Natural killer cell (primary cell): ENCODE results near the gene SLC18A3. TPM values are rescaled to one million over a fixed set of nuclear protein-coding genes. Genes with fewer than 3 reads are reported as not detected.

Source experiments
- ATAC-seq, 3 donors: fragments of 150-1000 bp in 2 of 3; fragments of 200-7000 bp in 1 of 3; cut with Tn5 transposase; 1 replicate in 1 of 3; 2 replicates in 2 of 3; pipeline ENCODE4 v1.10.0; 2021; ENCODE audit warnings: mild to moderate bottlenecking in 2 of 3, moderate library complexity in 2 of 3
- DNase-seq, 2 donors: peaks; one replicate each; pipeline versions ENCODE4 v3.0.0 to v3.0.0-alpha.2; 2013 to 2021; ENCODE audit warnings: mixed read lengths in 1 of 2
- H3K27ac ChIP-seq: one replicate; pipeline ENCODE4 v1.5.1; 2013; ENCODE audit warnings: mild to moderate bottlenecking, low read length
- H3K27me3 ChIP-seq: one replicate; pipeline ENCODE4 v1.6.1; 2013; ENCODE audit warnings: low read length; ENCODE audit not compliant: control insufficient read depth, insufficient read depth
- H3K36me3 ChIP-seq: one replicate; pipeline ENCODE4 v1.6.1; 2013; ENCODE audit warnings: low read length; ENCODE audit not compliant: control insufficient read depth, insufficient read depth
- H3K4me1 ChIP-seq: one replicate; pipeline ENCODE4 v1.6.1; 2013; ENCODE audit warnings: low read length; ENCODE audit not compliant: control insufficient read depth, insufficient read depth
- H3K4me3 ChIP-seq: one replicate; pipeline ENCODE4 v1.5.1; 2013; ENCODE audit warnings: low read length
- H3K9me3 ChIP-seq: one replicate; pipeline ENCODE4 v1.6.1; 2013; ENCODE audit warnings: low read length; ENCODE audit not compliant: control insufficient read depth, insufficient read depth
- H3K27ac Mint-ChIP-seq, 2 donors: one replicate each; pipeline ENCODE4 v1.8.0; 2022; ENCODE audit warnings: mild to moderate bottlenecking in 2 of 2, mixed read lengths in 2 of 2, moderate library complexity in 1 of 2
- H3K27me3 Mint-ChIP-seq, 2 donors: one replicate each; pipeline ENCODE4 v1.8.0; 2022; ENCODE audit warnings: low read depth in 2 of 2, mixed read lengths in 2 of 2
- H3K36me3 Mint-ChIP-seq: one replicate; pipeline ENCODE4 v1.8.0; 2022; ENCODE audit warnings: mixed read lengths
- H3K4me1 Mint-ChIP-seq, 2 donors: one replicate each; pipeline ENCODE4 v1.8.0; 2022; ENCODE audit warnings: mixed read lengths in 2 of 2
- H3K4me3 Mint-ChIP-seq: one replicate; pipeline ENCODE4 v1.8.0; 2022; ENCODE audit warnings: mild to moderate bottlenecking, moderate library complexity, mixed read lengths
- H3K9me3 Mint-ChIP-seq, 2 donors: one replicate each; pipeline ENCODE4 v1.8.0; 2022; ENCODE audit warnings: mixed read lengths in 2 of 2
- CTCF ChIP-seq: fragments of 200-600 bp; IDR thresholded peaks from one replicate; pipeline ENCODE4 v1.8.0; 2022; ENCODE audit warnings: antibody characterized with exemption
- WGBS: methylation state at CpG from one replicate; pipeline ENCODE4 v1.1.7; 2013; ENCODE audit warnings: missing lambda C conversion rate; ENCODE audit not compliant: insufficient coverage; 5-methylcytosine and 5-hydroxymethylcytosine counted together
- intact Hi-C: fragments of 100-400 bp; cut with micrococcal nuclease; formaldehyde crosslinking; loops from one replicate; pipeline ENCODE4 v1.14.2; 2022
- total RNA-seq, 4 donors: library from RNA; stranded (reverse); fragments of 120-200 nt in 1 of 4; gene quantifications; one replicate each; pipeline versions ENCODE4 v1.2.3 to v1.2.4, GENCODE V29; 2013 to 2022

SLC18A3 gene
- total RNA-seq, 3 donors from 2014 or later (not counting 1 experiment from before 2014, with no cell fraction given) = not detected

GRCh38 chr10:49592726-49593563 is 17.2 kb upstream of the SLC18A3 start:
- H3K4me1 ChIP-seq = no peaks in the 10 kb centered on the region
- H3K4me3 ChIP-seq = no peak overlapping the region
- no peak overlapping the region for H3K27ac ChIP-seq
- Mint-ChIP-seq H3K27me3 (peaks cover 28 to 37% of the 10 kb centered on the region in 2 donors), H3K9me3 (no peaks in the 10 kb centered on the region), H3K36me3 (no peaks in the 10 kb centered on the region), H3K27ac (no peak overlapping the region), H3K4me1 (peaks cover 5 to 6% of the 10 kb centered on the region in 2 donors), H3K4me3 (no peak overlapping the region)
- no peaks in the 10 kb centered on the region for H3K36me3 ChIP-seq
- TF ChIP-seq CTCF = peak; percentile 83
- ATAC-seq = peak; percentile 62 to 86 (median 64)
- peaks cover 3% of the 10 kb centered on the region for H3K27me3 ChIP-seq
- WGBS = 34% methylated on average over 9 of the region's 9 CpGs
- intact Hi-C loops = loop anchor here (5.0 kb wide), 2 partner anchors 629 to 684 kb away; no protein-coding TSS in a partner anchor
- no peaks in the 10 kb centered on the region for H3K9me3 ChIP-seq
- DNase-seq = peak; percentile 29 to 69

DNA sequence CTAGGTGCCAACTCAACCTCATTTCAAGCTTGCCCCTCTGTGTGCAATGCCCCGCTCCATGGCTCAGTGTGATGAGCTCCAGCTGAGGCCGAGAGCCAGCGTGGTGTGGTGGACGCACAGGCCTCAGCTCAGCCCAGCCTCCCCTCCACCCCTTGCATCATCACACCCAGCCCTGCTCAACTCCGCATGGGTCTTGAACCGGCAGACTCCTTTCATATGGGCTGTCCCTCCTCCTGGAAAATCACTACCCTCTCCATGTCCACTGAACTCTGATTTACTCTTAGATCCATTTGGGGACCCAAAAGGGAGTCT is 16.6 kb upstream of the SLC18A3 start:
- DNase-seq (no peak), ATAC-seq (no peak)
- H3K4me1 ChIP-seq = no peaks in the 10 kb centered on the region
- peaks cover 3% of the 10 kb centered on the region for H3K27me3 ChIP-seq
- H3K36me3 ChIP-seq = no peaks in the 10 kb centered on the region
- peaks cover 5 to 6% of the 10 kb centered on the region in 2 donors for H3K4me1 Mint-ChIP-seq
- 90% methylated on average over 6 of the region's 6 CpGs for WGBS
- H3K4me3 ChIP-seq = no peak overlapping the region
- H3K36me3 Mint-ChIP-seq = no peaks in the 10 kb centered on the region
- intact Hi-C loops = loop anchor here (5.0 kb wide), 2 partner anchors 629 to 684 kb away; no protein-coding TSS in a partner anchor
- peaks cover 28 to 37% of the 10 kb centered on the region in 2 donors for H3K27me3 Mint-ChIP-seq
- H3K9me3 Mint-ChIP-seq = no peaks in the 10 kb centered on the region
- H3K27ac Mint-ChIP-seq = no peak overlapping the region
- no peaks in the 10 kb centered on the region for H3K9me3 ChIP-seq
- no peak for TF ChIP-seq CTCF
- H3K27ac ChIP-seq = no peak overlapping the region
- H3K4me3 Mint-ChIP-seq = no peak overlapping the region

- Histone ChIP-seq H3K4me3 (no peak overlapping the region), H3K4me1 (no peaks in the 10 kb centered on the region), H3K27me3 (peaks cover 3% of the 10 kb centered on the region), H3K36me3 (no peaks in the 10 kb centered on the region), H3K27ac (no peak overlapping the region), H3K9me3 (no peaks in the 10 kb centered on the region)
- no peak for ATAC-seq
- H3K27me3 Mint-ChIP-seq = peaks cover 28 to 37% of the 10 kb centered on the region in 2 donors
- peaks cover 5 to 6% of the 10 kb centered on the region in 2 donors for H3K4me1 Mint-ChIP-seq
- no peak for TF ChIP-seq CTCF
- no peak overlapping the region for H3K27ac Mint-ChIP-seq
- 55% methylated on average over 3 of the region's 4 CpGs for WGBS
- H3K4me3 Mint-ChIP-seq = no peak overlapping the region
- H3K9me3 Mint-ChIP-seq = no peaks in the 10 kb centered on the region
- intact Hi-C loops = loop anchor here (5.0 kb wide), 2 partner anchors 628 to 683 kb away; no protein-coding TSS in a partner anchor
- DNase-seq = no peak
- H3K36me3 Mint-ChIP-seq = no peaks in the 10 kb centered on the region
Observed at GRCh38 chr10:49593998-49594397, 16.1 kb upstream of the SLC18A3 start.
